Activated naive CD4-positive, alpha-beta T cell treated with anti-CD3 and anti-CD28 coated beads for 36 hours (primary cell): ENCODE data around the gene ANAPC5. TPM values are rescaled to one million over a fixed set of nuclear protein-coding genes. Genes with fewer than 3 reads are reported as not detected.

Source experiments
- total RNA-seq, 2 experiments: library from RNA; stranded (reverse); gene quantifications; one replicate each; pipeline ENCODE4 v1.2.3, GENCODE V29; 2021

Gene ANAPC5
- total RNA-seq, 2 experiments from 2014 or later = 117 to 119 TPM

Other genes with a start within 250 kb of the ANAPC5 start
- 1 to 10 TPM; 6.3 to 6.6 TPM for gene P2RX7, start 219.5 kb downstream of the ANAPC5 start, total RNA-seq
- 10 to 100 TPM; 14.2 to 18.0 TPM for gene P2RX4, start 142.3 kb downstream of the ANAPC5 start, total RNA-seq
- gene CAMKK2, start 55.7 kb downstream of the ANAPC5 start, total RNA-seq = 10 to 100 TPM; 14.8 to 18.8 TPM
- 10 to 100 TPM; 54.1 to 57.0 TPM for gene RNF34, start 47.7 kb upstream of the ANAPC5 start, total RNA-seq
- gene KDM2B, start 228.6 kb upstream of the ANAPC5 start, total RNA-seq = 10 to 100 TPM; 22.7 to 23.8 TPM